HFF-Myc (cell line): ENCODE results near the gene NTM.

Experiments
- DNase-seq: peaks from one replicate; pipeline ENCODE4 v3.0.0-alpha.2; 2011; ENCODE audit warnings: low read depth; ENCODE audit errors: extremely low read depth
- H3K4me3 ChIP-seq: replicated peaks from 2 replicates; pipeline ENCODE4 v1.5.1; 2011; ENCODE audit warnings: low read depth, mild to moderate bottlenecking, control low read depth, low read length
- CTCF ChIP-seq: IDR thresholded peaks from 2 replicates; pipeline ENCODE4 v1.5.1; 2012; ENCODE audit warnings: mild to moderate bottlenecking, low read depth, low read length, control low read depth; ENCODE audit errors: missing control alignments

NTM gene

DNA sequence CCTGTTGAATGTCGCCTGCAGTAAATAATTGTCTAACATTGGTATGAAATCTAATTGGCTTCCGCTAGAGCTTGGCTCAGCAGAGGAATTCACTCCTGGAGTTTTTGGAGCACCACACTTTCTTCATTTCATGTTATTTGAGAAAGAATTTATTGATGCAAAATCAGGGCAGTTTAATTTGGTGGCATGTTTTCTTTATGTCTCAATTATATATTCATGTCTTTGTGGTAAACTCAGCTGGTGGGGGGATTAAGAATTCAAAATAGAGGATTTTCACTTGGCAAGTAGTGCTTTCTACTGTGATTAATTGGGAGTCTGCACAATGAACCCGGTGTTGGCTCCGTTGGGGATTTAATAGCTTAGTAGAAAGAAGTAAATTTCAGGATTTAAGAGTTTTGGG is 784.4 kb downstream of the NTM start:
- no peak for TF ChIP-seq CTCF
- no peak overlapping the region for H3K4me3 ChIP-seq
- DNase-seq, result no peak

GRCh38 chr11:132158091-132158490 is 787.7 kb downstream of the NTM start:
- no peak for DNase-seq
- peak; percentile 61 for TF ChIP-seq CTCF
- H3K4me3 ChIP-seq, result no peak overlapping the region

DNA sequence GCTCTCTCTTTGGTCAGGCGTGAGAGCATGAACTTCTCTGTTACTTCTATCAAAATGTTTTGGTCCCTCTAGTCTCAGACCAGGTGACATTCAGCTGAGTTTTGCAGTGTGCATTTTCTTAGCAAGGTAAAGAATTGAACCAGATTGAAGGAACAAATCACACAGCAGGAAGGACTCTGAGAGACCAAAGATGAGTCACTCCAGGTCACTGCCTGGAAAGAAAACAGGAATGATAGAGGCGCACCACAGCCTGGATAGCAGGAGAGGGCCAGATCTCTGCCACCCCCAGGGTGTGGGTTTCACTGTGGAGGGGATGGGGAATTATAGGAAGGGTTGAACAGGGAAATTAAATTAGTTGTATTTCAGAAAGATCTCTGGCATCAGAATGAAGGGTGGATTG is 788.3 kb downstream of the NTM start:
- TF ChIP-seq CTCF, result no peak
- DNase-seq, result no peak
- no peak overlapping the region for H3K4me3 ChIP-seq

DNA sequence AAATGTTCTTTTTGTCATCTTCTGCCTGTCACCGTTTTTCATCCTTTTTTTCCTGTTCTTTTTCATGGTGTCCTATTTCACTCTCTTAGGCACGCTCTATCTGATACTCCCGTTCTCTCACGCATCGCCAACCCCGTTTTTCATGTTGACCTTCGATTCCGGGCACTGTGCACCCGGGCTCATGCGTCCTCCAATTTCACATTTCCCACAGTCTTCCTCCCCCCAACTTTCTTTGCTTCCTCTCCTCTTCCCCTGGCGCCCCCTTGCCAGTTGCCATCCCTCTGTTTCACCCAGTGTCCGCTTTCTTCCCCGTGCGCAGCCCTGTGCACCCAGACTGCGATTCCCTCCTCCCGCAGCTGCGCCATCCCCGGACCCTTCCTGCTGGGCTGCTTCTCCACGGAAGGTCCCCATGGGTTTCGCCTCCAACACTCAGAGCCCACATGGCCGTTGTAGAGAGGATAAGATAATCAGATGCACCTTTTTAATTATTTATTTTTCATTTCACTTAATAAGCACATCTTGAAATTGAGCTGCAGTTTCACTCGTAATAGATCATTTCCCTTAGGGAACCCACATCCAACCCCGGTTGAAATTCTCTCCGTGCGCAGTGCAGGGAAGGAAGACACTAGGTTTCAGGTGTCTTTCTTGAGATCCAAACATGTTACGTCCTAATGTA is 791.1 kb downstream of the NTM start:
- TF ChIP-seq CTCF, result no peak
- no peak for DNase-seq
- H3K4me3 ChIP-seq, result no peak overlapping the region

DNA sequence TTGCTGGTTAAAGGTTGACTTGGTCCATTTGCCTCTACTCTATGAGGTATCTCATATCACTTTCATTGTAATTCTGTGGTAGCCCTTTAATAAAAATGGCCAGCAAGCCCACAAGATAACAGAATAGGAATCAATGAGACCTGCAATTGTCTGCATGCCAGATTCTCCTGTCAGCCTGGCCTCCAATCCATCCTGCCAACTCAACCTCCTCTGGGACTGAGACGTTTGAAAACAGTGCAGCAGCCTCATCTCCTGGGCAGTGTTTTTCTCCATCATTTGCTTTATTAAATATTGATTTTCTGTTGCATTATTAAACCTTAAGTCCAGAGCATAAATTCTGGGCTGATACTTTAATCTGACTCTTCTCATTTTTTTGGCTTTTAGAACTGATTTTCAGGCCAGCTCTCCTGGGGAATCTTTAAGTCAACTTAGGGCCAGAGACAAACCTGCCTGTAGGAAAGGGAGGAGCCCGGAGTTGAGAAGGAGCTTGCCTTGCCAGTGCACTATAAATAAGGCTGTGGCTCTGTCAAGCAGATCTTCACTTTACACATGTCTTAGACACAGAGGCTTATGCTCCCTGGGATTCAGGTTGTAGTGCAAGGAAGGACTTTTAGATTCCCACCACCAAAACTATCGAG is 798.0 kb downstream of the NTM start:
- TF ChIP-seq CTCF, result no peak
- no peak for DNase-seq
- no peak overlapping the region for H3K4me3 ChIP-seq

- TF ChIP-seq CTCF, result no peak
- no peak overlapping the region for H3K4me3 ChIP-seq
- DNase-seq, result no peak
Observed at GRCh38 chr11:132171031-132171430, 800.6 kb downstream of the NTM start.
